ENCODE results near the gene ENO2.

DNA sequence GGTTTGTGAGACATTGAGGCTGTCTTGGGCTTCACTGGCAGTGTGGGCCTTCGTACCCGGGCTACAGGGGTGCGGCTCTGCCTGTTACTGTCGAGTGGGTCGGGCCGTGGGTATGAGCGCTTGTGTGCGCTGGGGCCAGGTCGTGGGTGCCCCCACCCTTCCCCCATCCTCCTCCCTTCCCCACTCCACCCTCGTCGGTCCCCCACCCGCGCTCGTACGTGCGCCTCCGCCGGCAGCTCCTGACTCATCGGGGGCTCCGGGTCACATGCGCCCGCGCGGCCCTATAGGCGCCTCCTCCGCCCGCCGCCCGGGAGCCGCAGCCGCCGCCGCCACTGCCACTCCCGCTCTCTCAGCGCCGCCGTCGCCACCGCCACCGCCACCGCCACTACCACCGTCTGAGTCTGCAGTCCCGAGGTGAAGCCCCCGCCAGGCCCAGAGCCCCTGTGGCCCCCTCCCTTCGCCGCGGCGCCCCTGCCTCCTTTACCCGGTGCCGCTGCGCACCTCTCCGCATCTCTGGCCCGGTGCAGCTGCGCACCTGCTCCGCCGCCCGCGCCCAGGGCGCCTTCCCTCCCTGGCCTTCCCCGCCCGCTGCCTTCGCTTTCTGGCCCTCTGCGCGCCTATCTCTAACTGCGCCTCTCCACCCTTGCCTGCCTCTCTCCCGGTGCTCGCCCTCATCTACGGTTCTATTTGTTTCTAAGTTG, at the start of gene ENO2:
- TF ChIP-seq, protein P1, sequence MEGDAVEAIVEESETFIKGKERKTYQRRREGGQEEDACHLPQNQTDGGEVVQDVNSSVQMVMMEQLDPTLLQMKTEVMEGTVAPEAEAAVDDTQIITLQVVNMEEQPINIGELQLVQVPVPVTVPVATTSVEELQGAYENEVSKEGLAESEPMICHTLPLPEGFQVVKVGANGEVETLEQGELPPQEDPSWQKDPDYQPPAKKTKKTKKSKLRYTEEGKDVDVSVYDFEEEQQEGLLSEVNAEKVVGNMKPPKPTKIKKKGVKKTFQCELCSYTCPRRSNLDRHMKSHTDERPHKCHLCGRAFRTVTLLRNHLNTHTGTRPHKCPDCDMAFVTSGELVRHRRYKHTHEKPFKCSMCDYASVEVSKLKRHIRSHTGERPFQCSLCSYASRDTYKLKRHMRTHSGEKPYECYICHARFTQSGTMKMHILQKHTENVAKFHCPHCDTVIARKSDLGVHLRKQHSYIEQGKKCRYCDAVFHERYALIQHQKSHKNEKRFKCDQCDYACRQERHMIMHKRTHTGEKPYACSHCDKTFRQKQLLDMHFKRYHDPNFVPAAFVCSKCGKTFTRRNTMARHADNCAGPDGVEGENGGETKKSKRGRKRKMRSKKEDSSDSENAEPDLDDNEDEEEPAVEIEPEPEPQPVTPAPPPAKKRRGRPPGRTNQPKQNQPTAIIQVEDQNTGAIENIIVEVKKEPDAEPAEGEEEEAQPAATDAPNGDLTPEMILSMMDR (IDR thresholded peaks at IDR 0.05), result no peak
- peak in 1 of 2 donors; percentile 27 for TF ChIP-seq EP300 (IDR thresholded peaks at IDR 0.05)
